NCI-H187 (cell line): Measurements from ENCODE around the gene CDX2.
"Not testable (repeated sequence)": the region's sequence is repeated elsewhere in the genome, so short reads cannot be mapped to it uniquely, and the experiment has no call there.

ENCODE experiments used
- DNase-seq, 2 experiments: peaks; one replicate each; lab custom pipeline; 2025; lab: John Stamatoyannopoulos, UW

The CDX2 gene

GRCh38 chr13:27969082-27969865, at the start of gene CDX2:
TSS of gene CDX2 (minus strand) at chr13:27969315. CDS start at chr13:27969006, 309 bp downstream.
- DNase-seq, result no peak

- DNase-seq, result no peak
Observed at GRCh38 chr13:28014301-28014700, 45.2 kb upstream of the CDX2 start.

GRCh38 chr13:28013482-28013881, 44.4 kb upstream of the CDX2 start:
- DNase-seq, result no peak

GRCh38 chr13:28012896-28013295, 43.8 kb upstream of the CDX2 start:
- DNase-seq, result no peak

GRCh38 chr13:28012383-28012782, 43.3 kb upstream of the CDX2 start:
- no peak for DNase-seq

GRCh38 chr13:28010046-28010445, 40.9 kb upstream of the CDX2 start:
- no peak for DNase-seq

GRCh38 chr13:28005016-28005415, 35.9 kb upstream of the CDX2 start:
- DNase-seq, result not testable (repeated sequence)

- DNase-seq, result no peak
Observed at GRCh38 chr13:28002886-28003698, 34.0 kb upstream of the CDX2 start.

GRCh38 chr13:28001837-28002473, 32.8 kb upstream of the CDX2 start:
- no peak for DNase-seq

GRCh38 chr13:28001049-28001448, 31.9 kb upstream of the CDX2 start:
- no peak for DNase-seq

GRCh38 chr13:28000567-28000966, 31.5 kb upstream of the CDX2 start:
- DNase-seq, result no peak

- no peak for DNase-seq
Observed at GRCh38 chr13:27997904-27998522, 28.9 kb upstream of the CDX2 start.

GRCh38 chr13:27991881-27992280, 22.8 kb upstream of the CDX2 start:
- no peak for DNase-seq

GRCh38 chr13:27988520-27988919, 19.4 kb upstream of the CDX2 start, which contains the start of gene URAD:
TSS of gene URAD (minus strand) at chr13:27988693. CDS start at chr13:27988637, 56 bp downstream.
- DNase-seq, result no peak

- no peak for DNase-seq
Observed at GRCh38 chr13:27985600-27985999, 16.5 kb upstream of the CDX2 start.

GRCh38 chr13:27982361-27982760, 13.2 kb upstream of the CDX2 start:
- no peak for DNase-seq

- no peak for DNase-seq
Observed at GRCh38 chr13:27981006-27981708, 12.0 kb upstream of the CDX2 start.

- no peak for DNase-seq
Observed at GRCh38 chr13:27980280-27980998, 11.3 kb upstream of the CDX2 start.

GRCh38 chr13:27979765-27980279, 10.7 kb upstream of the CDX2 start:
- no peak for DNase-seq

- no peak for DNase-seq
Observed at GRCh38 chr13:27979001-27979643, 10.0 kb upstream of the CDX2 start.
